HepG2 (cell line): ENCODE data around the gene CTNND2. TPM values are rescaled to one million over a fixed set of nuclear protein-coding genes. Genes with fewer than 3 reads are reported as not detected.

Experiments
- ELF3 ChIP-seq: IDR thresholded peaks from 2 replicates; pipeline ENCODE4 v1.6.1; 2016; ENCODE audit warnings: missing genetic modification reagents, missing compliant biosample characterization
- NFYC ChIP-seq: IDR thresholded peaks from 2 replicates; pipeline ENCODE4 v1.6.1; 2016; ENCODE audit warnings: missing genetic modification reagents, missing compliant biosample characterization
- RAD21 ChIP-seq: fragments of 450-650 bp; formaldehyde crosslinking; IDR thresholded peaks from 2 replicates; pipeline ENCODE4 v1.5.0; 2020; ENCODE audit warnings: mild to moderate bottlenecking
- RXRA ChIP-seq: sonication (generic); formaldehyde crosslinking; IDR thresholded peaks from 2 replicates; pipeline ENCODE4 v1.5.1; 2020; ENCODE audit warnings: missing genetic modification reagents
- ZFP62 ChIP-seq: sonication (generic); formaldehyde crosslinking; IDR thresholded peaks from 2 replicates; pipeline ENCODE4 v1.4.0; 2020; ENCODE audit warnings: missing genetic modification reagents
- ZFP82 ChIP-seq: sonication (generic); formaldehyde crosslinking; IDR thresholded peaks from 2 replicates; pipeline ENCODE4 v1.5.1; 2020; ENCODE audit warnings: mild to moderate bottlenecking, missing genetic modification reagents, borderline replicate concordance
- ZNF207 ChIP-seq: fragments of 450-650 bp; IDR thresholded peaks from 2 replicates; pipeline ENCODE4 v1.6.1; 2016; ENCODE audit warnings: antibody characterized with exemption, borderline replicate concordance
- ZNF232 ChIP-seq: sonication (generic); formaldehyde crosslinking; IDR thresholded peaks from 2 replicates; pipeline ENCODE4 v1.4.0; 2020; ENCODE audit warnings: missing genetic modification reagents, borderline replicate concordance
- ZNF564 ChIP-seq: sonication (generic); formaldehyde crosslinking; IDR thresholded peaks from 2 replicates; pipeline ENCODE4 v1.8.1; 2023; ENCODE audit warnings: mild to moderate bottlenecking, missing genetic modification reagents
- ZNF567 ChIP-seq: sonication (generic); formaldehyde crosslinking; IDR thresholded peaks from 2 replicates; pipeline ENCODE4 v1.8.1; 2023; ENCODE audit warnings: mild to moderate bottlenecking, missing genetic modification reagents, borderline replicate concordance
- ZSCAN9 ChIP-seq: IDR thresholded peaks from 2 replicates; pipeline ENCODE4 v1.6.1; 2016; ENCODE audit warnings: borderline replicate concordance
- polyA plus RNA-seq, 8 experiments: library from polyadenylated mRNA; depleted of rRNA in 3 of 8; stranded (reverse) in 7 of 8; unstranded in 1 of 8; fragments of >200 nt; fragmentation: Illumina TruSeq in 4 of 8; extraction: Trizol in 4 of 8; gene quantifications; 2 replicates each; pipeline versions ENCODE4 v1.2.1 to v1.2.3, GENCODE V29; 2011 to 2016; ENCODE audit warnings: low read depth in 4 of 8, missing spikeins in 1 of 8, mixed read lengths in 1 of 8; ENCODE audit not compliant: insufficient read depth in 1 of 8
- total RNA-seq, 5 experiments: library from RNA; depleted of rRNA; stranded (reverse); fragments of >200 nt; fragmentation: Illumina TruSeq; extraction: Trizol; gene quantifications; 2 replicates each; pipeline ENCODE4 v1.2.3, GENCODE V29; 2016; ENCODE audit warnings: low read depth in 1 of 5
- TF ChIP-seq, protein P1 (sequence below): IDR thresholded peaks from 2 replicates; pipeline ENCODE4 v1.6.1; 2016; ENCODE audit warnings: low read depth, control low read depth
- TF ChIP-seq, protein P2 (sequence below): sonication (generic); formaldehyde crosslinking; IDR thresholded peaks from 2 replicates; pipeline ENCODE4 v1.8.0; 2022; ENCODE audit warnings: missing genetic modification reagents, mild to moderate bottlenecking, moderate library complexity, borderline replicate concordance
- TF ChIP-seq, protein P3 (sequence below), 2 experiments: sonication (generic) in 1 of 2; formaldehyde crosslinking in 1 of 2; IDR thresholded peaks; 2 replicates each; pipeline versions ENCODE4 v1.4.0 to v1.6.1; 2016 to 2020; ENCODE audit warnings: borderline replicate concordance in 1 of 2, low read depth in 1 of 2, mild to moderate bottlenecking in 1 of 2, missing genetic modification reagents in 1 of 2
- TF ChIP-seq, protein P4 (sequence below): sonication (generic); formaldehyde crosslinking; IDR thresholded peaks from 2 replicates; pipeline ENCODE4 v1.8.1; 2023; ENCODE audit warnings: mild to moderate bottlenecking, inconsistent platforms, moderate library complexity, missing genetic modification reagents, borderline replicate concordance
- TF ChIP-seq, protein P5 (sequence below): sonication (generic); formaldehyde crosslinking; IDR thresholded peaks from 2 replicates; pipeline ENCODE4 v1.8.0; 2022; ENCODE audit warnings: mild to moderate bottlenecking, missing genetic modification reagents
- TF ChIP-seq, protein P6 (sequence below): sonication (generic); formaldehyde crosslinking; IDR thresholded peaks from 2 replicates; pipeline ENCODE4 v1.8.1; 2023; ENCODE audit warnings: missing genetic modification reagents, inconsistent platforms, borderline replicate concordance

Gene CTNND2
- total and polyA plus RNA-seq, 2 of the 13 experiments (the other 11 are each of a cell fraction or from before 2014, with no cell fraction given), result not detected

DNA sequence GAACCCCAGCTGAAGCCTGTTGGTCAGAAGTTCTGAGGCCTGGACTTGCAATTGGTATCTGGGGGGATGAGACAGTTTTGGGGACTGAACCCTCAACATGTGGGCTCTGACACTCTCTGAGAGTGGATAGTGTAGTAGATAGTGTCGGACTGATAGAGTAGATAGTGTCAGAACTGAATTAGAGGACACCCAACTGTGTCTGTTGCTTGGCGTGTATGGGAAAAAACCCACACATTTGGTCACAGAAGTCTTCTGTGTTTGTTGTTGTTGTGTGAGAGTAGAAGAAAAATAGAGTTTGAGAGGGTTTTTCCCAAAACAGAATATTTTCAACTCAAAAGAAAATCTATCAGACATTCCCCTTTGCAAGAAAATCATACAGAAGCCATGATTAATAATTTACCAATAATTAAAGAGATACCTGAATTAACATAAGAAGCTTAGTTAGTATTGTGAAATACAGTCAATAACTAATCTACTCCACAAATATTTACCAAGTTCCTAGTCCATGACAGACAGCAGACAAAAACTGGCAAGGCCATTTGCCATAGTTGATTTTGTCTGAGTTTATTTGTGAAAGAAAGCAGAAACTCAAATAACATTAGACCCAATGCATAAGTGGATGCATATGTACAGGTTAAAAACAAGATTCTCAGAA is 170.9 kb downstream of the CTNND2 start (continued):
- TF ChIP-seq, protein P1, sequence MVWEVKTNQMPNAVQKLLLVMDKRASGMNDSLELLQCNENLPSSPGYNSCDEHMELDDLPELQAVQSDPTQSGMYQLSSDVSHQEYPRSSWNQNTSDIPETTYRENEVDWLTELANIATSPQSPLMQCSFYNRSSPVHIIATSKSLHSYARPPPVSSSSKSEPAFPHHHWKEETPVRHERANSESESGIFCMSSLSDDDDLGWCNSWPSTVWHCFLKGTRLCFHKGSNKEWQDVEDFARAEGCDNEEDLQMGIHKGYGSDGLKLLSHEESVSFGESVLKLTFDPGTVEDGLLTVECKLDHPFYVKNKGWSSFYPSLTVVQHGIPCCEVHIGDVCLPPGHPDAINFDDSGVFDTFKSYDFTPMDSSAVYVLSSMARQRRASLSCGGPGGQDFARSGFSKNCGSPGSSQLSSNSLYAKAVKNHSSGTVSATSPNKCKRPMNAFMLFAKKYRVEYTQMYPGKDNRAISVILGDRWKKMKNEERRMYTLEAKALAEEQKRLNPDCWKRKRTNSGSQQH (CRISPR knock-in tag), result no peak
- TF ChIP-seq, protein P2, sequence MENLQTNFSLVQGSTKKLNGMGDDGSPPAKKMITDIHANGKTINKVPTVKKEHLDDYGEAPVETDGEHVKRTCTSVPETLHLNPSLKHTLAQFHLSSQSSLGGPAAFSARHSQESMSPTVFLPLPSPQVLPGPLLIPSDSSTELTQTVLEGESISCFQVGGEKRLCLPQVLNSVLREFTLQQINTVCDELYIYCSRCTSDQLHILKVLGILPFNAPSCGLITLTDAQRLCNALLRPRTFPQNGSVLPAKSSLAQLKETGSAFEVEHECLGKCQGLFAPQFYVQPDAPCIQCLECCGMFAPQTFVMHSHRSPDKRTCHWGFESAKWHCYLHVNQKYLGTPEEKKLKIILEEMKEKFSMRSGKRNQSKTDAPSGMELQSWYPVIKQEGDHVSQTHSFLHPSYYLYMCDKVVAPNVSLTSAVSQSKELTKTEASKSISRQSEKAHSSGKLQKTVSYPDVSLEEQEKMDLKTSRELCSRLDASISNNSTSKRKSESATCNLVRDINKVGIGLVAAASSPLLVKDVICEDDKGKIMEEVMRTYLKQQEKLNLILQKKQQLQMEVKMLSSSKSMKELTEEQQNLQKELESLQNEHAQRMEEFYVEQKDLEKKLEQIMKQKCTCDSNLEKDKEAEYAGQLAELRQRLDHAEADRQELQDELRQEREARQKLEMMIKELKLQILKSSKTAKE, result 0 out of 2 replicates have a peak, but pooled peaks have one; percentile 24
- TF ChIP-seq, protein P3, sequence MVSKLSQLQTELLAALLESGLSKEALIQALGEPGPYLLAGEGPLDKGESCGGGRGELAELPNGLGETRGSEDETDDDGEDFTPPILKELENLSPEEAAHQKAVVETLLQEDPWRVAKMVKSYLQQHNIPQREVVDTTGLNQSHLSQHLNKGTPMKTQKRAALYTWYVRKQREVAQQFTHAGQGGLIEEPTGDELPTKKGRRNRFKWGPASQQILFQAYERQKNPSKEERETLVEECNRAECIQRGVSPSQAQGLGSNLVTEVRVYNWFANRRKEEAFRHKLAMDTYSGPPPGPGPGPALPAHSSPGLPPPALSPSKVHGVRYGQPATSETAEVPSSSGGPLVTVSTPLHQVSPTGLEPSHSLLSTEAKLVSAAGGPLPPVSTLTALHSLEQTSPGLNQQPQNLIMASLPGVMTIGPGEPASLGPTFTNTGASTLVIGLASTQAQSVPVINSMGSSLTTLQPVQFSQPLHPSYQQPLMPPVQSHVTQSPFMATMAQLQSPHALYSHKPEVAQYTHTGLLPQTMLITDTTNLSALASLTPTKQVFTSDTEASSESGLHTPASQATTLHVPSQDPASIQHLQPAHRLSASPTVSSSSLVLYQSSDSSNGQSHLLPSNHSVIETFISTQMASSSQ (IDR thresholded peaks at IDR 0.05; ENCODE audit: low read depth), result peak; percentile 67; the same call in 1 of the 2 replicates
- TF ChIP-seq, protein P3 (CRISPR knock-in tag; IDR thresholded peaks at IDR 0.05; ENCODE audit: borderline replicate concordance), result peak; percentile 16; the same call in 1 of the 2 replicates
- TF ChIP-seq ZNF207 (no peak), ZSCAN9 (CRISPR knock-in tag) (no peak), NFYC (CRISPR knock-in tag) (no peak), ZNF564 (CRISPR knock-in tag) (no peak), ZNF232 (no peak), ZFP62 (CRISPR knock-in tag) (no peak), RXRA (no peak), RAD21 (CRISPR knock-in tag) (no peak), ZFP82 (CRISPR knock-in tag) (no peak), ZNF567 (CRISPR knock-in tag) (no peak), ELF3 (CRISPR knock-in tag) (no peak)
- TF ChIP-seq, protein P4, sequence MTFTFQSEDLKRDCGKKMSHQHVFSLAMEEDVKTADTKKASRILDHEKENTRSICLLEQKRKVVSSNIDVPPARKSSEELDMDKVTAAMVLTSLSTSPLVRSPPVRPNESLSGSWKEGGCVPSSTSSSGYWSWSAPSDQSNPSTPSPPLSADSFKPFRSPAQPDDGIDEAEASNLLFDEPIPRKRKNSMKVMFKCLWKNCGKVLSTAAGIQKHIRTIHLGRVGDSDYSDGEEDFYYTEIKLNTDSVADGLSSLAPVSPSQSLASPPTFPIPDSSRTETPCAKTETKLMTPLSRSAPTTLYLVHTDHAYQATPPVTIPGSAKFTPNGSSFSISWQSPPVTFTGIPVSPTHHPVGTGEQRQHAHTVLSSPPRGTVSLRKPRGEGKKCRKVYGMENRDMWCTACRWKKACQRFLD (CRISPR knock-in tag), result no peak
- TF ChIP-seq, protein P5, sequence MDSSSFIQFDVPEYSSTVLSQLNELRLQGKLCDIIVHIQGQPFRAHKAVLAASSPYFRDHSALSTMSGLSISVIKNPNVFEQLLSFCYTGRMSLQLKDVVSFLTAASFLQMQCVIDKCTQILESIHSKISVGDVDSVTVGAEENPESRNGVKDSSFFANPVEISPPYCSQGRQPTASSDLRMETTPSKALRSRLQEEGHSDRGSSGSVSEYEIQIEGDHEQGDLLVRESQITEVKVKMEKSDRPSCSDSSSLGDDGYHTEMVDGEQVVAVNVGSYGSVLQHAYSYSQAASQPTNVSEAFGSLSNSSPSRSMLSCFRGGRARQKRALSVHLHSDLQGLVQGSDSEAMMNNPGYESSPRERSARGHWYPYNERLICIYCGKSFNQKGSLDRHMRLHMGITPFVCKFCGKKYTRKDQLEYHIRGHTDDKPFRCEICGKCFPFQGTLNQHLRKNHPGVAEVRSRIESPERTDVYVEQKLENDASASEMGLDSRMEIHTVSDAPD (CRISPR knock-in tag), result no peak
- TF ChIP-seq, protein P6, sequence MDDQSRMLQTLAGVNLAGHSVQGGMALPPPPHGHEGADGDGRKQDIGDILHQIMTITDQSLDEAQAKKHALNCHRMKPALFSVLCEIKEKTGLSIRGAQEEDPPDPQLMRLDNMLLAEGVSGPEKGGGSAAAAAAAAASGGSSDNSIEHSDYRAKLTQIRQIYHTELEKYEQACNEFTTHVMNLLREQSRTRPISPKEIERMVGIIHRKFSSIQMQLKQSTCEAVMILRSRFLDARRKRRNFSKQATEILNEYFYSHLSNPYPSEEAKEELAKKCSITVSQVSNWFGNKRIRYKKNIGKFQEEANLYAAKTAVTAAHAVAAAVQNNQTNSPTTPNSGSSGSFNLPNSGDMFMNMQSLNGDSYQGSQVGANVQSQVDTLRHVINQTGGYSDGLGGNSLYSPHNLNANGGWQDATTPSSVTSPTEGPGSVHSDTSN (CRISPR knock-in tag), result no peak
